Mammary epithelial cell (primary cell): ENCODE data around the gene ELP5.

ENCODE experiments used
- EZH2 ChIP-seq: IDR thresholded peaks from 2 replicates; pipeline ENCODE4 v1.6.1; 2012; ENCODE audit warnings: low read length, inconsistent platforms, borderline replicate concordance
- TF ChIP-seq, protein P1 (sequence below), 2 donors: IDR thresholded peaks in 1 of 2; conservative IDR thresholded peaks in 1 of 2; 2 replicates each; pipeline ENCODE4 v1.5.1; 2011 to 2012; ENCODE audit warnings: inconsistent platforms in 2 of 2, low read length in 2 of 2, mild to moderate bottlenecking in 2 of 2, control low read depth in 1 of 2, low read depth in 1 of 2; ENCODE audit not compliant: insufficient read depth in 1 of 2; ENCODE audit errors: extremely low read depth in 1 of 2

GRCh38 chr17:7232114-7232513 is 19.9 kb upstream of the ELP5 start:
- TF ChIP-seq, protein P1, sequence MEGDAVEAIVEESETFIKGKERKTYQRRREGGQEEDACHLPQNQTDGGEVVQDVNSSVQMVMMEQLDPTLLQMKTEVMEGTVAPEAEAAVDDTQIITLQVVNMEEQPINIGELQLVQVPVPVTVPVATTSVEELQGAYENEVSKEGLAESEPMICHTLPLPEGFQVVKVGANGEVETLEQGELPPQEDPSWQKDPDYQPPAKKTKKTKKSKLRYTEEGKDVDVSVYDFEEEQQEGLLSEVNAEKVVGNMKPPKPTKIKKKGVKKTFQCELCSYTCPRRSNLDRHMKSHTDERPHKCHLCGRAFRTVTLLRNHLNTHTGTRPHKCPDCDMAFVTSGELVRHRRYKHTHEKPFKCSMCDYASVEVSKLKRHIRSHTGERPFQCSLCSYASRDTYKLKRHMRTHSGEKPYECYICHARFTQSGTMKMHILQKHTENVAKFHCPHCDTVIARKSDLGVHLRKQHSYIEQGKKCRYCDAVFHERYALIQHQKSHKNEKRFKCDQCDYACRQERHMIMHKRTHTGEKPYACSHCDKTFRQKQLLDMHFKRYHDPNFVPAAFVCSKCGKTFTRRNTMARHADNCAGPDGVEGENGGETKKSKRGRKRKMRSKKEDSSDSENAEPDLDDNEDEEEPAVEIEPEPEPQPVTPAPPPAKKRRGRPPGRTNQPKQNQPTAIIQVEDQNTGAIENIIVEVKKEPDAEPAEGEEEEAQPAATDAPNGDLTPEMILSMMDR (conservative IDR thresholded peaks at IDR 0.05 in 1 of 2, IDR thresholded peaks at IDR 0.05 in 1 of 2; ENCODE audit: extremely low read depth in 1 of 2, insufficient read depth in 1 of 2, low read depth in 1 of 2, low read length in 2 of 2), result no peak
- no peak for TF ChIP-seq EZH2
